Amniotic stem cell (primary cell): Measurements from ENCODE around the gene MAFB.

ENCODE experiments used
- DNase-seq: peaks from one replicate; lab custom pipeline; 2025; lab: John Stamatoyannopoulos, UW

The MAFB gene

GRCh38 chr20:40657526-40657925 lies 31.5 kb downstream of the MAFB start:
- DNase-seq: no peak

GRCh38 chr20:40655451-40655850 lies 33.6 kb downstream of the MAFB start:
- no peak for DNase-seq

GRCh38 chr20:40654876-40655275 lies 34.2 kb downstream of the MAFB start:
- no peak for DNase-seq

- DNase-seq: no peak
These were observed 36.5 kb downstream of the MAFB start for GRCh38 chr20:40652441-40652987.

GRCh38 chr20:40651151-40651550 lies 37.9 kb downstream of the MAFB start:
- no peak for DNase-seq

GRCh38 chr20:40650707-40651106 lies 38.3 kb downstream of the MAFB start:
- DNase-seq: no peak

- DNase-seq: no peak
These were observed 40.6 kb downstream of the MAFB start for GRCh38 chr20:40648210-40649072.

- no peak for DNase-seq
These were observed 42.2 kb downstream of the MAFB start for GRCh38 chr20:40646813-40647212.

- no peak for DNase-seq
These were observed 42.7 kb downstream of the MAFB start for GRCh38 chr20:40646361-40646760.

- no peak for DNase-seq
These were observed 44.2 kb downstream of the MAFB start for GRCh38 chr20:40644863-40645262.

GRCh38 chr20:40643891-40644290 lies 45.1 kb downstream of the MAFB start:
- no peak for DNase-seq

- DNase-seq: no peak
These were observed 47.2 kb downstream of the MAFB start for GRCh38 chr20:40641809-40642208.

GRCh38 chr20:40641202-40641601 lies 47.8 kb downstream of the MAFB start:
- no peak for DNase-seq

GRCh38 chr20:40640667-40641066 lies 48.4 kb downstream of the MAFB start:
- DNase-seq: no peak

- DNase-seq: no peak
These were observed 49.2 kb downstream of the MAFB start for GRCh38 chr20:40639676-40640355.

- no peak for DNase-seq
These were observed 49.9 kb downstream of the MAFB start for GRCh38 chr20:40639132-40639531.

GRCh38 chr20:40638414-40638813 lies 50.6 kb downstream of the MAFB start:
- DNase-seq: no peak

GRCh38 chr20:40637176-40637575 lies 51.9 kb downstream of the MAFB start:
- DNase-seq: no peak

GRCh38 chr20:40636486-40636885 lies 52.5 kb downstream of the MAFB start:
- no peak for DNase-seq

GRCh38 chr20:40635971-40636370 lies 53.1 kb downstream of the MAFB start:
- no peak for DNase-seq
